Stimulated activated CD4-positive, alpha-beta T cell treated with anti-CD3 and anti-CD28 coated beads, Interleukin-1b, Interleukin-23, amount 100 ng/mL, for 1 hour (primary cell): Measurements from ENCODE around the gene WIF1.

Source experiments
- DNase-seq, 2 donors: peaks; one replicate each; pipeline ENCODE4 v3.0.0-alpha.2; 2020; ENCODE audit warnings: low read depth in 2 of 2

The WIF1 gene

DNA sequence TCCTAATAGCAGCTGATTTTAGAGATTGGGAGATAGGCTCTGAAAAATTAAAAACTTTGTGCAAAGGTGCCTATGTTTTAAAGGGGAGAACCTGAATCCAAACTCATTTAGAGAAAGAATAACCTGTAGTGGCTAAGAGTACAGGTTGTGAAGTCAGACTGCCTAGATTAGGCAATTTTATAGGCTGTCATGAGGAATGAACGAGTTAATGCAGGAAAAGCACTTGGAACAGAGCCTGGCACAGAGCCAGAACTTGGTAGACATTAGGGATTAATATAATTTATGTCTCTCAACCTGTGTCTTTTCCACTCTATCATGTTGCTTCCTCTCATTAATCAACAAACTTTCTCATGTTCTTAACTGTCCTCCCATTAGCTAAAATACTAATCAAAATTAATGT lies 98.1 kb downstream of the WIF1 start:
- no peak for DNase-seq

DNA sequence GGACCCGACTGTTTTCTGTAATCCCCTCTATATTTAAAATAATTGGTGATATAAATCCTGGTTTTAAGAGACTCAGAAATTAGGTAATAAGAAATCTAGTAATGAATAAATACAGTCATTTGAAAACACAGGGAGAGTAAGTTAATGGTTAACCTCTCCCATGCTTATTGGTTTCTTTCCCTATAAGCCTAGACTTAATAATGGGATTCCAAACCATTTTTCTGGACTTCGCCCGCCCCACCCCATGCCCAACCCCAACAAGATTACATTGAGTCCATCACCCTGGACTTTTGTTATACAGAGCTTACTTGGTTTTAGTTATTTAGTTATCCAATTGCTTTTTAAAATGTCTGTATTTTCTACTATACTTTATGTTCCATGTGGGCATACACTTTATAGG lies 98.7 kb downstream of the WIF1 start:
- no peak for DNase-seq

DNA sequence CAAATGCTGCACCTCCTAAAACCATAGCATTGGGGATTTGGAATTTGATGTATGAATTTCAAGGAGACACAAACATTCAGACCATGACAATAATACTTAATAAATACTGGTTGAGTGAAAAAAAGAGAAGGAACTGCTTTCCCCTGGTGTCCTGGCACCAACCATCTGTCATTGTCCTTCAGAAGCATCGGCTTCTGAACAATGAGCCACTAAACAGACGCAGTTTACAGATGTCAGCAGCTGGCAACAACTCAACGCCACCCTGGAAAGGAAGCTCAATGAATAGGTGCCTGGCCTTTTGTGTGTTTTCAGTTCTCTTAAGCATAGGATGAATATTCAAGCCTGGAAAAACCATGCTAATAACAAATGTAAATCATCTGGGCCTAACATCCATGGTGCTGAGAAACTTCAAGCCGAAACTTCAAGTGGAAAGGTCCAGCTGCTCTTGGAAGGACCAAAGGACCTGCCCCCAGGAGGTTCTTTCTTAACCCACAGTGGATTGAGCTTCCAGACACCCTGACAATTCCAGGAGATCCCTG lies 101.3 kb downstream of the WIF1 start:
- no peak for DNase-seq

DNA sequence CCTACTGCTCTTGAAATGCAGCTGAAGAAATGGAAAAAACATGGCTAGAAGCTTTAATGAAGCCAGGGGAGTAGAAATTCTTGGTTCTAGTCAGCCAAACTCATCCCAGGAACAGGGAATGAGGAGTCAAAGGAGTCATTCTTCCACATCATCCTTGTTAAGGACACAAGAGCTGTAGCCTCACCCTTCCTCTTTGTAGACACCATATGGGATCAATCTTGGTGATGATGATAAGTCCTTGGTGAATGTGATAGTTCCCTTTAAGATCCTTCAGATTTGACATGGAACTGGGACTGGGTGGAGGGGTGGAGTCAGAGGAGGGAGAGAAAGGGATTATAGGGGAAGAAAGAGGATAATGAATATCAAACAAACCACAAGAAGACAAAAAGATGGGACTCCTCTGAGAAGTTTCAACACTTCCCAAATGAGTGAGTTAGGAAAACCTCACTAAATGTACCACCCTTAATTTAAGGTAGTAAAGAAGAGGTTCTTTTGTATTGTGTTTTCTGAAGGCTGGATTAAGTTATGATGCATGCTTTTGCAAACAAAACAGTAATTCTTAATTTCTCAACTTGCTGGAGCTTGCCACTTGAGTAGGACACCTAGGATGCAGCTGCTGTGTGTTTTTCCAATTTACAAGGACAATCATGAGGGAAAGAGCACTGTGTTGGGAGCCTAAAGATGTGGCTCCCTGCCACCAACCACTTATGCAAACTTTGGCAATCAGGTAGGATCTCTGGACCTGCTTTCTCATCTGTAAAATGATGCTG lies 104.0 kb downstream of the WIF1 start:
- DNase-seq, result no peak

DNA sequence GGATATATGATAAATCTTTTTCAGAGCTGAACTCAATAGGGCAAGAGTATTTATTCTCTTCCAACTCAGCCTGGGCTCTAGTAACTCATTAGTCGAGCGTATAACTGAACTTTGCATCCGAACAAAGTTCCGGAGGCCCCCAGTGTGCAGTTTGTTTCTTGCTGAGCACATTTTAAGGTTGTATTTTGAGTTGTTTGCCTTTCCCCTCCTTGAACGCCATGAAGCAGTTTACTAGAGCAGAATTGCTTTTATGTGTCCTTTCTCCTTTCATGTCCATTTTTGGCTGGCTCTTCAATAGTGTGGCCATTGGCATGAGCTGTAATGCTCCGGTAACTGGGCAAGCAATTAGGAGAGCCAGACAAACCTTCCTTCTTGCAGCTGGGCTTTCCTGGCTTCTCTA lies 105.3 kb downstream of the WIF1 start:
- DNase-seq, result no peak

DNA sequence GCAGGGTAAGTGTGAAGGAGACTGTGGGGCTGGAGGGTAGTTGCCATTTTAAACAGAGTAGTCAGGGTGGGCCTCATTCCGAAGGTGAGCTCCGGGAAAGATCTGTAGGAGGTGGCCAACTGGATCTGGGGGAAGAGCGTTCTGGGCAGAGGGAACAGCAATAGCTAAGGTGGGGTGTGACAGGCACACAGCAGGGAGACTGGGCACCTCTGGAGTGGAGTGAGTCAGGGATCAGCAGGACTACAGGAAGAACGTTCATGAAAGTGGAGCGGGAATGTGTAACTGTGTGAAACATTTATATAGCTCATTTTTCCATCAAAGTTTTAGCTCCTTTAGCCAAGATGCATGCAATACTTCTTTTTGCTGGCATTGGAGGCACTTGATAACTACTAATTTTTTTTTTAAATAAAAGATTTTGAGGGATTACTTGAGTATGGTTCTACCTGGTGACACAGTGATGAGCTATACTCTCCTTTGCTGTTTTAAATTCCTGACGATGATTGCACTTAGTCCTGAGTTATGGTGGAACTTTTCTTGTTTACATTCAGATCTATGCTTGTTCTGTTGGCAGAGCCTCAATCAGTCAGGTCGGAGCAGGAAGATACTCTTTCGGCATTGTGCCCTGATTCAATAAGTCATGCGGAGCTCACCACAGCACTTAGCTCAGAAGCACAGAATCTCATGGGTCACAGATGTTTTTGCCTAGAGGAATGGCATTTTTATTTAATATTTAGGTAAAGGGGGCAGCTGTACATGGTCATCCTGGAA lies 106.4 kb downstream of the WIF1 start:
- no peak for DNase-seq

DNA sequence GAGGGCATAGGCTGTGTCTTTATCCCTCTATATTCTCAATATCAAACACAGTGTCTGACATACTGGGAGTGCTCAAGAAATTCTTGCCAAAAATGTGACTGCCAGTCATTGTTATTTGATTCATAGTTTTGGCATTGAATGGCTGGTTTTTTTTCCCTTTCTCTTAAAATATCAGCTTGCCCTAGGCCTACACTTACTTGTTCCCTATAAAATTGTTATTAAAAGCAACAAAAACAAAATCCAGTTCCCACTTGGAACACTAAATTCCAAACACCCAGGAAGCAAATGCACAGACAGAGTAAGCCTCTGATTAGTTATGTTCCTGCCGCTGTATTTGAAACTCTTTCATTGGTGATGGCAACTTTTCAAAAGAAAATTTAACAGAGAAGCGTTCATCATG lies 110.7 kb downstream of the WIF1 start:
- DNase-seq, result no peak

DNA sequence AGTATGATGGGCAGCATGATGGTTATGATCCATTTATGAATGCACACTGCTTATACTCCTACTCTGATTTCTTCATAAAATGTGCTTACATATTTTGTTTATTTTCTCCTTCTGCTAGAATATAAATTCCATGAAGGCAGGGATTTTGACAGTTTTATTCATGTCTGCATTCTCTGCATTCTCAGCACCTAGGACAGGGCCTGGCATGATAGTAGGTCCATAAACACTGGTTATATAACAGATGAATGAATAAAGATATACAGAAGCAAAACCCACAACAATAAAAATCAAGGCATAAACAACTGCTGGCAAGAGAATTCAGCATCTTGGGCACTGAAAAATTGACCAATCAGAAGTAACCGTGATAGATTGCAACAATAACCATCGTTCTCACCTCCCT lies 115.4 kb downstream of the WIF1 start:
- DNase-seq, result no peak

DNA sequence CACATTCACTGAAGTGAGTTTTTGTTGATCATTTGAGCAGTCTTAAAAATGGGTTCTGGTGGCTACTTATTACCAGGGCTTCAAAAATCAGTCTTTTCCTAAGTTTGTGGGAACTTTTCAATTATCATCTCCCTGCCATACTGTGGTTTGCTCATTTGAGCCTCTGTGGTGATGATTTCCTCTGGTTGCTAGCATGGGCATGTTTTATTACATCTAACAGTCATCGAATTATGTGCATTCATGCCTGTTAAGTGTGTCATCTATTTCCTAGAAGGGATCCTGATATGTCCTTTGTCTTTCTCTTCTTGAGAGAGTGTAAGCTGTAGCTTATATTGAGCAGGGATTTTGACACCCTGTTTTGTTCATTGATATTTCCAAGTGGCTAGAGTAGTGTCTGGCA lies 116.8 kb downstream of the WIF1 start:
- DNase-seq, result no peak
